HCT116 (cell line): ENCODE measurements around the gene COMTD1. TPM values are rescaled to one million over a fixed set of nuclear protein-coding genes. Genes with fewer than 3 reads are reported as not detected.

ENCODE experiments used
- ATAC-seq: fragments of 200-7000 bp; cut with Tn5 transposase; 2 replicates; pipeline ENCODE4 v1.9.1; 2020; ENCODE audit warnings: mild to moderate bottlenecking, moderate library complexity
- BruUV-seq: library from RNA; stranded (reverse); fragments of 400-500 nt; replicated peaks from 2 replicates; lab custom pipeline; 2021; lab: Mats Ljungman, UMichigan
- CTCF ChIA-PET: fragments of 300-600 bp; sonication (Branson Sonifier 250); formaldehyde crosslinking; loops from one replicate; lab custom pipeline; 2021; ENCODE audit warnings: antibody characterized with exemption; lab: Charles Lee
- POLR2A ChIA-PET: fragments of 300-600, 350-600 bp; sonication (Branson Sonifier 250); formaldehyde crosslinking; loops from one replicate; lab custom pipeline; 2021; ENCODE audit warnings: antibody characterized with exemption; lab: Charles Lee
- RAD21 ChIA-PET, 2 experiments: fragments of 300-600 bp; sonication (Branson Sonifier 250); formaldehyde crosslinking; loops; one replicate each; lab custom pipeline; 2023; ENCODE audit warnings: low total read pairs in 2 of 2; ENCODE audit not compliant: uncharacterized antibody in 2 of 2, unreplicated experiment in 2 of 2, low non-redundant PET in 1 of 2; lab: Charles Lee
- DNase-seq: peaks from one replicate; pipeline ENCODE4 v3.0.0-alpha.2; 2010; ENCODE audit warnings: low read depth, low spot score
- H2AFZ ChIP-seq: fragments of 200-600 bp; shearing (Covaris generic), sonication (generic); 2 replicates; pipeline ENCODE4 v1.6.1; 2017; ENCODE audit warnings: low read depth, mixed run types, mixed read lengths, antibody characterized with exemption, low read length; ENCODE audit not compliant: poor library complexity, severe bottlenecking
- H3K27ac ChIP-seq: 2 replicates; pipeline ENCODE4 v1.5.1; 2012; ENCODE audit warnings: low read depth, low read length
- H3K27me3 ChIP-seq: fragments of 200-600 bp; sonication (generic); 2 replicates; pipeline ENCODE4 v1.6.1; 2016; ENCODE audit warnings: mixed run types, low read length, mixed read lengths; ENCODE audit not compliant: insufficient read depth
- H3K36me3 ChIP-seq, 2 experiments: fragments of 200-500 bp in 1 of 2; fragments of 200-600 bp in 1 of 2; sonication (Bioruptor generic) in 1 of 2; sonication (generic) in 1 of 2; 2 replicates each; pipeline versions ENCODE4 v1.5.1 to v1.6.1; 2014 to 2016; ENCODE audit warnings: low read length in 2 of 2, inconsistent platforms in 1 of 2, mixed read lengths in 1 of 2, mixed run types in 1 of 2; ENCODE audit not compliant: insufficient read depth in 2 of 2, control insufficient read depth in 1 of 2
- H3K4me1 ChIP-seq, 2 experiments: fragments of 200-600 bp in 1 of 2; sonication (generic) in 1 of 2; 2 replicates each; pipeline versions ENCODE4 v1.5.1 to v1.6.1; 2012 to 2017; ENCODE audit warnings: low read length in 2 of 2, inconsistent platforms in 1 of 2, mild to moderate bottlenecking in 1 of 2, mixed read lengths in 1 of 2, mixed run types in 1 of 2, moderate library complexity in 1 of 2; ENCODE audit not compliant: insufficient read depth in 2 of 2, control insufficient read depth in 1 of 2
- H3K4me2 ChIP-seq: fragments of 200-600 bp; sonication (generic); 2 replicates; pipeline ENCODE4 v1.6.1; 2017; ENCODE audit warnings: mixed run types, low read length, mixed read lengths
- H3K4me3 ChIP-seq, 2 experiments: fragments of 200-600 bp in 1 of 2; sonication (generic) in 1 of 2; replicated peaks in 1 of 2; 2 replicates each; pipeline ENCODE4 v1.5.1; 2011 to 2016; ENCODE audit warnings: low read length in 2 of 2, control low read depth in 1 of 2, low read depth in 1 of 2, mild to moderate bottlenecking in 1 of 2, mixed read lengths in 1 of 2, mixed run types in 1 of 2
- H3K79me2 ChIP-seq: fragments of 200-600 bp; sonication (generic); 2 replicates; pipeline ENCODE4 v1.6.1; 2017; ENCODE audit warnings: mild to moderate bottlenecking, mixed run types, low read length, moderate library complexity, mixed read lengths; ENCODE audit not compliant: insufficient read depth
- H3K9ac ChIP-seq: fragments of 200-600 bp; sonication (generic); 2 replicates; pipeline ENCODE4 v1.6.1; 2016; ENCODE audit warnings: low read length, mixed read lengths
- H3K9me2 ChIP-seq: fragments of 200-600 bp; sonication (generic), shearing (Covaris generic); 2 replicates; pipeline ENCODE4 v1.6.1; 2017; ENCODE audit warnings: mixed run types, mild to moderate bottlenecking, moderate library complexity; ENCODE audit not compliant: insufficient read depth
- H3K9me3 ChIP-seq, 2 experiments: fragments of 200-500 bp in 1 of 2; fragments of 200-600 bp in 1 of 2; sonication (Bioruptor generic) in 1 of 2; sonication (generic) in 1 of 2; 2 replicates each; pipeline ENCODE4 v1.6.1; 2014 to 2017; ENCODE audit warnings: low read length in 2 of 2, mixed read lengths in 2 of 2, inconsistent platforms in 1 of 2, low read depth in 1 of 2, mild to moderate bottlenecking in 1 of 2, mixed run types in 1 of 2, moderate library complexity in 1 of 2; ENCODE audit not compliant: control insufficient read depth in 1 of 2, insufficient read depth in 1 of 2
- H4K20me1 ChIP-seq: fragments of 200-600 bp; sonication (generic), shearing (Covaris generic); 2 replicates; pipeline ENCODE4 v1.6.1; 2017; ENCODE audit warnings: mixed run types, mild to moderate bottlenecking, moderate library complexity; ENCODE audit not compliant: insufficient read depth
- CTCF ChIP-seq, 3 experiments: fragments of 200-600 bp in 1 of 3; sonication (generic) in 1 of 3; IDR thresholded peaks in 2 of 3; conservative IDR thresholded peaks in 1 of 3; 2 replicates each; pipeline ENCODE4 v1.5.1; 2012 to 2017; ENCODE audit warnings: low read depth in 2 of 3, low read length in 2 of 3, antibody characterized with exemption in 1 of 3, borderline replicate concordance in 1 of 3, control low read depth in 1 of 3, mild to moderate bottlenecking in 1 of 3, mixed read lengths in 1 of 3, mixed run types in 1 of 3, moderate library complexity in 1 of 3; ENCODE audit not compliant: insufficient read depth in 1 of 3
- POLR2A ChIP-seq: IDR thresholded peaks from 2 replicates; pipeline ENCODE4 v1.7.0; 2011; ENCODE audit warnings: borderline replicate concordance; ENCODE audit not compliant: insufficient read depth, insufficient read length; ENCODE audit errors: extremely low read depth
- REST ChIP-seq: IDR thresholded peaks from 2 replicates; pipeline ENCODE4 v1.6.1; 2012; ENCODE audit warnings: low read depth
- SRF ChIP-seq: IDR thresholded peaks from 2 replicates; pipeline ENCODE4 v1.6.1; 2012; ENCODE audit warnings: low read depth
- TCF7L2 ChIP-seq: IDR thresholded peaks from 2 replicates; pipeline ENCODE4 v1.7.0; 2011; ENCODE audit warnings: borderline replicate concordance, inconsistent platforms; ENCODE audit not compliant: insufficient read depth, insufficient read length; ENCODE audit errors: extremely low read depth
- ZNF274 ChIP-seq: fragments of 200-500 bp; sonication (Bioruptor generic); IDR thresholded peaks from 2 replicates; pipeline ENCODE4 v1.6.1; 2014; ENCODE audit warnings: mild to moderate bottlenecking, low read depth, low read length, inconsistent platforms
- intact Hi-C: fragments of 100-400 bp; cut with micrococcal nuclease; formaldehyde crosslinking; loops from 2 replicates; pipeline ENCODE4 v1.10.0; 2022
- total RNA-seq: library from RNA; stranded (reverse); gene quantifications from one replicate; pipeline ENCODE4 v1.2.1, GENCODE V29; 2021; ENCODE audit not compliant: unreplicated experiment

COMTD1 gene
- total RNA-seq, 1 experiment from 2014 or later: 35.1 TPM

- peak overlapping the region; percentile 85 for H3K4me3 ChIP-seq
- intact Hi-C loops: no loop called here
- H3K9me3 ChIP-seq: no peaks in the 10 kb centered on the region
- no peak for ATAC-seq
- CTCF ChIA-PET: interaction anchor here (1.5 kb wide), 1 partner anchor 26 kb away, joined by 6 read pairs; the partner anchor contains the start of gene COMTD1
- H3K27ac ChIP-seq: peak overlapping the region; percentile 84
- TF ChIP-seq TCF7L2 (no peak), CTCF (IDR thresholded peaks at IDR 0.05 in 2 of 3, conservative IDR thresholded peaks at IDR 0.05 in 1 of 3; ENCODE audit: borderline replicate concordance in 1 of 3, insufficient read depth in 1 of 3, low read depth in 2 of 3, low read length in 2 of 3) (no peak), POLR2A (no peak), ZNF274 (no peak), REST (no peak), SRF (no peak)
- peaks cover 21 to 55% of the 10 kb centered on the region in 2 experiments for H3K4me1 ChIP-seq
- H3K9ac ChIP-seq: peak overlapping the region; percentile 99
- no peak overlapping the region for H2AFZ ChIP-seq
- peaks cover 11 to 26% of the 10 kb centered on the region in 2 experiments for H3K36me3 ChIP-seq
- no TSS peak for BruUV-seq
- H4K20me1 ChIP-seq: peaks cover 11% of the 10 kb centered on the region; the same call in 1 of the 2 replicates
- POLR2A ChIA-PET: interaction anchor here (1.2 to 3.3 kb wide), 5 partner anchors 8 to 26 kb away, joined by 3 to 14 read pairs (median 4); partner anchors contain the start of gene COMTD1
- peaks cover 37% of the 10 kb centered on the region for H3K79me2 ChIP-seq
- H3K9me2 ChIP-seq: no peaks in the 10 kb centered on the region
- no peaks in the 10 kb centered on the region for H3K27me3 ChIP-seq
- RAD21 ChIA-PET: interaction anchor here in 1 of 2 experiments (0.5 kb wide), 1 partner anchor 66 kb away, joined by 3 read pairs; no protein-coding TSS in a partner anchor
- peak overlapping the region; percentile 95 for H3K4me2 ChIP-seq
- DNase-seq: no peak
Measured at GRCh38 chr10:75209086-75209920, 26.5 kb downstream of the COMTD1 start.
